SJSA1 (cell line): Measurements from ENCODE around the gene AMDHD2. TPM values are rescaled to one million over a fixed set of nuclear protein-coding genes. Genes with fewer than 3 reads are reported as not detected.

Experiments
- DNase-seq, 2 experiments: peaks; one replicate each; pipeline ENCODE4 v3.0.0-alpha.2; 2015 to 2020; ENCODE audit warnings: low spot score in 2 of 2, low read depth in 1 of 2
- H3K27ac ChIP-seq: fragments of 250-450 bp; sonication (Bioruptor Pico); 2 replicates; pipeline ENCODE4 v1.5.1; 2020; ENCODE audit warnings: mild to moderate bottlenecking, moderate library complexity
- H3K27me3 ChIP-seq: fragments of 250-450 bp; sonication (Bioruptor Pico); replicated peaks from 2 replicates; pipeline ENCODE4 v1.5.1; 2020; ENCODE audit warnings: mild to moderate bottlenecking, moderate library complexity
- H3K36me3 ChIP-seq: fragments of 250-450 bp; sonication (Bioruptor Pico); 2 replicates; pipeline ENCODE4 v1.5.1; 2020; ENCODE audit warnings: mild to moderate bottlenecking
- H3K4me1 ChIP-seq: fragments of 250-450 bp; sonication (Bioruptor Pico); replicated peaks from 2 replicates; pipeline ENCODE4 v1.6.1; 2021; ENCODE audit warnings: mild to moderate bottlenecking
- H3K4me3 ChIP-seq: fragments of 250-450 bp; sonication (Bioruptor Pico); 2 replicates; pipeline ENCODE4 v1.5.1; 2020; ENCODE audit warnings: mild to moderate bottlenecking
- H3K9me3 ChIP-seq: fragments of 250-450 bp; sonication (Bioruptor Pico); replicated peaks from 2 replicates; pipeline ENCODE4 v1.5.1; 2020; ENCODE audit warnings: mild to moderate bottlenecking
- total RNA-seq: library from RNA; depleted of rRNA; stranded (reverse); fragments of >200 nt; shearing (Covaris generic); gene quantifications from 2 replicates; pipeline ENCODE4 v1.2.3, GENCODE V29; 2014

Gene AMDHD2
- total RNA-seq, 1 experiment from 2014 or later = 12.6 TPM

GRCh38 chr16:2486645-2487516, 33.3 kb upstream of the AMDHD2 start:
- no peak for DNase-seq
- Histone ChIP-seq H3K36me3 (no peaks in the 10 kb centered on the region), H3K4me3 (no peak overlapping the region), H3K27ac (no peak overlapping the region), H3K27me3 (no peaks in the 10 kb centered on the region), H3K9me3 (no peaks in the 10 kb centered on the region), H3K4me1 (no peaks in the 10 kb centered on the region)

GRCh38 chr16:2487517-2487842, 32.7 kb upstream of the AMDHD2 start:
- no peak for DNase-seq
- no peak overlapping the region for H3K4me3 ChIP-seq
- no peak overlapping the region for H3K27ac ChIP-seq
- no peaks in the 10 kb centered on the region for H3K4me1 ChIP-seq
- H3K36me3 ChIP-seq = no peaks in the 10 kb centered on the region
- H3K9me3 ChIP-seq = no peaks in the 10 kb centered on the region
- H3K27me3 ChIP-seq = no peaks in the 10 kb centered on the region

GRCh38 chr16:2487903-2488531, 32.2 kb upstream of the AMDHD2 start:
- H3K27ac ChIP-seq = no peak overlapping the region

GRCh38 chr16:2489581-2489980, 30.6 kb upstream of the AMDHD2 start:
- H3K4me3 ChIP-seq = no peak overlapping the region
- no peak for DNase-seq
- H3K9me3 ChIP-seq = no peaks in the 10 kb centered on the region
- H3K27ac ChIP-seq = no peak overlapping the region
- no peaks in the 10 kb centered on the region for H3K27me3 ChIP-seq
- H3K36me3 ChIP-seq = no peaks in the 10 kb centered on the region
- no peaks in the 10 kb centered on the region for H3K4me1 ChIP-seq

More at GRCh38 chr16:2487903-2488531, 32.2 kb upstream of the AMDHD2 start:
- Histone ChIP-seq H3K4me3 (no peak overlapping the region), H3K9me3 (no peaks in the 10 kb centered on the region), H3K27me3 (no peaks in the 10 kb centered on the region), H3K36me3 (no peaks in the 10 kb centered on the region), H3K4me1 (no peaks in the 10 kb centered on the region)
- DNase-seq = no peak

GRCh38 chr16:2490190-2491105, 29.7 kb upstream of the AMDHD2 start:
- Histone ChIP-seq H3K4me3 (no peak overlapping the region), H3K27ac (no peak overlapping the region), H3K4me1 (no peaks in the 10 kb centered on the region), H3K27me3 (no peaks in the 10 kb centered on the region), H3K36me3 (no peaks in the 10 kb centered on the region), H3K9me3 (no peaks in the 10 kb centered on the region)
- no peak for DNase-seq

GRCh38 chr16:2492292-2492691, 27.9 kb upstream of the AMDHD2 start:
- peaks cover 5% of the 10 kb centered on the region for H3K4me1 ChIP-seq
- H3K27ac ChIP-seq = no peak overlapping the region
- no peaks in the 10 kb centered on the region for H3K27me3 ChIP-seq
- H3K9me3 ChIP-seq = no peaks in the 10 kb centered on the region
- no peak overlapping the region for H3K4me3 ChIP-seq
- no peak for DNase-seq
- H3K36me3 ChIP-seq = peaks cover 12% of the 10 kb centered on the region

GRCh38 chr16:2493605-2494004, 26.6 kb upstream of the AMDHD2 start:
- no peak for DNase-seq
- peaks cover 22% of the 10 kb centered on the region for H3K36me3 ChIP-seq
- H3K27ac ChIP-seq = no peak overlapping the region
- peaks cover 10% of the 10 kb centered on the region for H3K4me1 ChIP-seq
- no peak overlapping the region for H3K4me3 ChIP-seq
- H3K27me3 ChIP-seq = no peaks in the 10 kb centered on the region
- H3K9me3 ChIP-seq = no peaks in the 10 kb centered on the region

GRCh38 chr16:2494616-2495015, 25.6 kb upstream of the AMDHD2 start:
- H3K4me1 ChIP-seq = peaks cover 10% of the 10 kb centered on the region
- H3K27ac ChIP-seq = no peak overlapping the region
- no peaks in the 10 kb centered on the region for H3K9me3 ChIP-seq
- no peak overlapping the region for H3K4me3 ChIP-seq
- peaks cover 28% of the 10 kb centered on the region for H3K36me3 ChIP-seq
- DNase-seq = no peak
- no peaks in the 10 kb centered on the region for H3K27me3 ChIP-seq

- H3K9me3 ChIP-seq = no peaks in the 10 kb centered on the region
- no peak for DNase-seq
- H3K27ac ChIP-seq = no peak overlapping the region
- peaks cover 10% of the 10 kb centered on the region for H3K4me1 ChIP-seq
- peaks cover 28% of the 10 kb centered on the region for H3K36me3 ChIP-seq
- H3K4me3 ChIP-seq = no peak overlapping the region
- no peaks in the 10 kb centered on the region for H3K27me3 ChIP-seq
Measured at GRCh38 chr16:2495041-2495440, 25.1 kb upstream of the AMDHD2 start.

GRCh38 chr16:2496223-2497115, 23.7 kb upstream of the AMDHD2 start:
- Histone ChIP-seq H3K27ac (no peak overlapping the region), H3K4me3 (no peak overlapping the region), H3K4me1 (peaks cover 17% of the 10 kb centered on the region), H3K27me3 (no peaks in the 10 kb centered on the region; the same call in 1 of the 2 replicates), H3K36me3 (peaks cover 33% of the 10 kb centered on the region), H3K9me3 (peaks cover 3% of the 10 kb centered on the region; the same call in 1 of the 2 replicates)
- DNase-seq = no peak

GRCh38 chr16:2497116-2497630, 23.0 kb upstream of the AMDHD2 start:
- Histone ChIP-seq H3K4me3 (no peak overlapping the region), H3K9me3 (peaks cover 3% of the 10 kb centered on the region; the same call in 1 of the 2 replicates), H3K4me1 (peaks cover 17% of the 10 kb centered on the region), H3K36me3 (peaks cover 33% of the 10 kb centered on the region), H3K27ac (no peak overlapping the region), H3K27me3 (no peaks in the 10 kb centered on the region; the same call in 1 of the 2 replicates)
- DNase-seq = peak in 1 of 2 experiments; percentile 51

- no peaks in the 10 kb centered on the region; the same call in 1 of the 2 replicates for H3K27me3 ChIP-seq
- H3K4me1 ChIP-seq = peaks cover 17% of the 10 kb centered on the region
- no peak for DNase-seq
- no peak overlapping the region for H3K27ac ChIP-seq
- H3K4me3 ChIP-seq = no peak overlapping the region
- H3K36me3 ChIP-seq = peaks cover 33% of the 10 kb centered on the region
- H3K9me3 ChIP-seq = peaks cover 3% of the 10 kb centered on the region; the same call in 1 of the 2 replicates
Measured at GRCh38 chr16:2497695-2498484, 22.3 kb upstream of the AMDHD2 start.
